ENCODE data around the gene MPPED1.

Gene MPPED1

DNA sequence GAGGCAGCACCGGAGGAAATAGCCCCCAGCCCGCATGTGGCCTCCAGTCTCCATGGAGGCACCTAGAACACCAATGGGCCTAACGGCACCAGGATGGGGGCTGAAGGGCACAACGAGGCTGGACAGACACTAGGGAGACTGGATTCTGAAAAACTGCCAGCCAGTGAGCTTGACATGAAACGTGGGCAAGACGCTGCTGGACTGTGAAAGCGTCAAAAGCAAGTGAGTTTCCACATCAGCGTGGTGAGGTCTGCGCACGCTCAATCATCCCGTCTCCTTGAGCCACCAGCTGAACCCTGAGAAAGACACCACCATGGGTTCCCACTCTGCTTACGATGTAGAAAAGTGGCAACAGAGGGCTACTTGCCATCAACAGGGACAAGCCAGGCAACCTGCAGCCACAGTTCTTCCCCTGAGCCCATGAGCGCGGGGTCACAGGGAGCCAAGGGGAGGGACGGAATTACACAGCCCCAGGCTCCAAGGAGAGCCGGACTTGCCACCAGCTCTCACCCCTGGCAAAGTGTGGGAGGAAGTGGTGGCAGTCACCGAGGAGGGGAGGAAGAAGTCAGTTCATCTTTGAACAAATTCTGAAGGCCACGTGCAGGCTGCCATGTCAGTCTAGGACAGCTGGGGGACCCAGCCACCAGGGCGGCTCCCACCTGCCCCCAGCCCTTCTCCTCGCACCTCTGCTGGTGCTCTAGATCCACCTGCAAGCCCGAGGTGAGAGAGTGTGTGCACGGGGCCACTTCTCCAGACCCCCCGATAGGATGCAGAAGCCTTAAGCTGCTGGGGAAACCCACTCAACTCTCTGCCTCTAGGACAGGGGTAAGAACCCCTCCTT, 131.1 kb downstream of the MPPED1 start:
- no peak for DNase-seq

- no peak for DNase-seq
These were observed 131.9 kb downstream of the MPPED1 start for GRCh38 chr22:43543522-43544288.

GRCh38 chr22:43544289-43544673, 132.5 kb downstream of the MPPED1 start:
- no peak for DNase-seq

GRCh38 chr22:43546186-43546585, 134.4 kb downstream of the MPPED1 start:
- DNase-seq = no peak

DNA sequence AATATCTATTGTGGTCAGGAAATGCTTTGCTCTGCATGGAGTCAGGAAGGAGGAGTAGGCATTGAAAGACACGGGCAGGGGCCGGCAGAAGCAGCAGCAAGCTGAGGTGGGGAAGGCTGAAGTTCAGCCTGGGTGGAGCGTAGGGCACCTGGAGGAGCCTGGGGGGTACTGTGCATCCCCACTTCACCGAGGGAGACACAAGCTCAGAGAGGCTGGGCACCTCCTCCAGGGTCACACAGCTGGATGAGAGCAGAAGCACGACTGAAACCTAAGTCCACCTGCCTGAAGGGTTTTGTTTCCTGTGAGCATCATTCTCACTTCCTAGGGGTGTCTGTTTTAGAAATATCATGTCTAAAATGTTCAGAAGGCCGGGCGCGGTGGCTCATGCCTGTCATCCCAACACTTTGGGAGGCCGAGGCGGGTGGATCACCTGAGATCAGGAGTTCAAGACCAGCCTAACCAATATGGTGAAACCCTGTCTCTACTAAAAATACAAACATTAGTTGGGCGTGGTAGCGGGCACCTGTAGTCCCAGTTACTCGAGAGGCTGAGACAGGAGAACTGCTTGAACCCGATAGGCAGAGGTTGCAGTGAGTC, 138.3 kb downstream of the MPPED1 start:
- no peak for DNase-seq

DNA sequence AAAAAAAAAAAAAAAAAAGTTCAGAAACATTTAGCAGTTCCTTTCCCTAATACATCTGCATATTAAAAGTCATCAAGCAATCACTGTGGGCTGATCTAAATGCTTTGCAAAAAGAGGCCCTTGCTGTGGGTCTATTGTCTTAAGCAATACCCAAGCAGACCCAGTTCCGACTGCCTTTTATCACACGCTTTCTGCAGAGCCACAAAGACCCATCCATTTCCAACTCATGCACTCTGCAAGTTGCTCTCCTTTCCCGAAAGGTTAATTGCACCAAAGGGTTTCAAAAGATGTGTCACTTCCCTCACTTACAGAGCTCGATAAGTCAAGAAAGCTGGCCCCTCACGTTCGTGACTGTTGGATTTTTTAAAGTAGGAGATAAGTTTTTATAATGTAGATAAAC, 138.9 kb downstream of the MPPED1 start:
- DNase-seq = no peak

DNA sequence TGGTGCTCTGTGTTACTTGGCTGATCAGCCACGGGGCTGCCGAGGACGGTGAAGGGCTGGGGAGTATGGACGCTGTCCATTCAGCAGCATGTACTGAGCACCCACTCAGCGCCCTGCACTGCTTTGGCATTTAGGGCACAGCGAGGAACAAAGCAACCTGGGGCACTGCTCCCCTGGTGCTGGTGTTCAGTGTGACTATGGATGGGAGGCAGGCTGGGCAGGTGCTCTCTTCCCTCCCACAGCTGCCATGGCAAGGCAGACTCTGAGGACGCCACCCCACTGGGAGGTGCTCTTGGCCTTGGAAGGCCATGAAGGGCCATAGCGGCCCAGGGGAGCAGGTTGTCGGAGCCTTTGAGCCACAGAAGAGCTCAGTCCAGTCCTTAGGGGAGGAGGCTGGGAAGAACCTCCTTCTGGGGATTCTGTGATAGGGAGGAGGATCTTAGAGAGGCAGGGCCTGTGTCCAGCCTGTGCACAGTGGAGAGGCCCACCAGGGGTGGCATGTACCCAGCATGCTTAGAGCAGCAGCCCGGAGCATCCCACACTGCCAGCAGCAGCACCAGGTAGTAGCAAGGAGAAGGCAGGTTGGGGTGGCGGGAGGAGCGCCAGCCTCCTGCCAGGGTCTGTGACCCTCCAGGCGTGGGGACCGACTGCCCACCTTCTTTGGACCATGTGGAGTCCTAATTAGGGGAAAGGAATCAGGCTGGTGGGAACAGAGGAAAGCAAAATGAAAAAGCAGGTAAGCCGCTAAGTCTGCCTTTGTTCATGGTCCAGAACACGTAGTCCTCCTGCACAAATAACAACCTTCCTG, 141.8 kb downstream of the MPPED1 start:
- DNase-seq = no peak

DNA sequence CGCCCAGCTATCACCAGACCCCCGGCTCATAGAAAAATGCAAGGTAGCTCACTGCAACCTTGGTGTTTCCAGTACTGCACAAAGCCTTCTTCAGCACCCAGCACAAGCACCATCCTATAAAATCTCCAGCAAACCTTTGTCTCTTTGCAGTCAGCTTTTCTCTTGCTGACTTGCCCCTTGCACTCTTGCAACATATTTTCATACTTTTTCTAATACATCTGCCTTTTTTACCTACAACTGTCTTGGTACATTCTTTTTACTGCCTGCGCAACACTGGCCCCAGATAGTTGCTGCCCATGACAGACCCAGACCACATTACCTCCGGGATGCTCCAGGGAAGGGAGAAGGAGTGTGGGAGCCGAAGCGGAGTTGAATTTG, 142.4 kb downstream of the MPPED1 start:
- DNase-seq = no peak

DNA sequence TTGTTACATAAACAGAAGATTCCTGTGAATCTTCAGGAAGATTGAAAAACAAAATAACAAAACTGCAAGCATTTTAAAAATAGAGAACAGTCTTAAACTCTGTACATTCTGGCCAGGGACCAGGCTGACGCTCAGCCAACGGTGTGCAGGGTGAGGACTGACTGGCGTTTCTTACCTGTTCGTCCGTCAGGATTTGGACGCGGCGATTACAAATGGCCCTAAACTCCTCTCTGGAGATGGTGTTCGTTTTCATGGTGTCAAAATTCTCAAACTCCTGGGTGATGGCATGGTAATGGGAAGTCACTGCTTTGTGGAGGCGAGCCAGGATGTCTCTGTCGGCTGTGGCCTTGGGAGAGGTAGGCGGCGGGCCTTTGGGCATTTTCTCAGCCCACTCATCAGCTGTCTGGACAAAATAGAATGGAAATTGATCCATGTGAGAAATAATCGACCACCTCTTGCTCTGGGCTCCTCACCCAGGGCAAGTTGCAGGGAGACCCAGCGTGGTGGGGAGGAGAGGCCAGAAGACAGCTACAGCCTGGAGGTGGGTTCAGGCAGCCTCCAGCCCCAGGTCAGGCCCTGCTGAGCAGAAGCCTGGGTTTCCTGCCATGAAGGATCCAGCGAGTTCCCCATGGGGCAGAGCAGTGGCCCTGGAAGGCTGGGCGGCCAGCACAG, 143.0 kb downstream of the MPPED1 start:
- no peak for DNase-seq

DNA sequence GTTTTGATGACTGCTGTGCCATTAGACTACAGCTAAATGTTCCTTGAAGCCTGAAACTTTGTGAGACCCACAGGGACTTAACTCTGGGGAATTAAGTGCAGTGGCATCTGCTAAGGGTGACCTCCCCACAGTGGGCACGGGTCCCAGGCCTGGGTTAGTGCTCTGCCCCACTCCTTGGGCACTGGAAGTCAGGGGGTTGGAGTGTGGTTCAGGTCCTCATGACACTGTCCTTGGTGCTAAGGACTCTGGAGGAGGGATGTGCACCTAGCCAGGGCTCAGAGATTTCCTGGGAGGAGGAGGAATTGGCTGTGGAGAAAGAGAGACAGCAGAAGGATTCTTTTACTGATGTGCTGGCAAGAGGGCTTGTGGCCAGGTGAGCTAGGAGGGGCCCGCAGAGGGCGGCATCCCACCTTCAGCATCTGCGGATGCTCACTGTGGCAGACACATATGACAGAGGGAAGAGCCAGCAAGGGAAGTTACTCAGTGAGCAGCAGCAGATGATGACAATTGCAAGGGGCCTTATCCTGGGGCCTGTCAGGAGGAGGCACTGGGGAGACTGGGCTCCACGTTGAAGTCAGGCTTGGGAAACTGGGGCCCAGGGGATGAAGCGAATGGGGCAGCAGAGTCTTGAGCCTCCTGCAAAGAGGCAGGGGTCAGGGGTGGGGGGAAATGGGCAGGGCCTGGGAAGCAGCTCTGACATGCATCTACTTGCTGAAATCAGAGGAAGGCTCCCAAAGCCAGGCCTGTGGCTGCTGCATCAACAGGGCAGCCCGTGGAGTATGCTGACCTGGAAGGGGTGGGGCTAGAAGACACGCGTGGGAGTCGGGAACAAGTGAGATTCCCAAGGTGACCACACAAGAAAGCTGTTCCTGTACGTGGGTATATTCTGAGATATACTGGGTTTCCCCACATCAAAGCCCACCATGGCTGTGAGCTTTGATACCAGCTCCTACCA, 144.0 kb downstream of the MPPED1 start:
- DNase-seq = no peak

All from C1 segment of cervical spinal cord (tissue), 14 donors.